GM12801 (cell line): ENCODE results near the gene HDAC11.

Source experiments
- TF ChIP-seq, protein P1 (sequence below): IDR thresholded peaks from one replicate; pipeline ENCODE4 v1.5.1; 2011; ENCODE audit warnings: control low read depth; ENCODE audit not compliant: insufficient read length; ENCODE audit errors: extremely low read depth

HDAC11 gene

GRCh38 chr3:13542142-13542541, 62.0 kb downstream of the HDAC11 start:
- TF ChIP-seq, protein P1, sequence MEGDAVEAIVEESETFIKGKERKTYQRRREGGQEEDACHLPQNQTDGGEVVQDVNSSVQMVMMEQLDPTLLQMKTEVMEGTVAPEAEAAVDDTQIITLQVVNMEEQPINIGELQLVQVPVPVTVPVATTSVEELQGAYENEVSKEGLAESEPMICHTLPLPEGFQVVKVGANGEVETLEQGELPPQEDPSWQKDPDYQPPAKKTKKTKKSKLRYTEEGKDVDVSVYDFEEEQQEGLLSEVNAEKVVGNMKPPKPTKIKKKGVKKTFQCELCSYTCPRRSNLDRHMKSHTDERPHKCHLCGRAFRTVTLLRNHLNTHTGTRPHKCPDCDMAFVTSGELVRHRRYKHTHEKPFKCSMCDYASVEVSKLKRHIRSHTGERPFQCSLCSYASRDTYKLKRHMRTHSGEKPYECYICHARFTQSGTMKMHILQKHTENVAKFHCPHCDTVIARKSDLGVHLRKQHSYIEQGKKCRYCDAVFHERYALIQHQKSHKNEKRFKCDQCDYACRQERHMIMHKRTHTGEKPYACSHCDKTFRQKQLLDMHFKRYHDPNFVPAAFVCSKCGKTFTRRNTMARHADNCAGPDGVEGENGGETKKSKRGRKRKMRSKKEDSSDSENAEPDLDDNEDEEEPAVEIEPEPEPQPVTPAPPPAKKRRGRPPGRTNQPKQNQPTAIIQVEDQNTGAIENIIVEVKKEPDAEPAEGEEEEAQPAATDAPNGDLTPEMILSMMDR, result no peak

GRCh38 chr3:13543253-13543652, 63.1 kb downstream of the HDAC11 start:
- TF ChIP-seq, protein P1, result no peak

DNA sequence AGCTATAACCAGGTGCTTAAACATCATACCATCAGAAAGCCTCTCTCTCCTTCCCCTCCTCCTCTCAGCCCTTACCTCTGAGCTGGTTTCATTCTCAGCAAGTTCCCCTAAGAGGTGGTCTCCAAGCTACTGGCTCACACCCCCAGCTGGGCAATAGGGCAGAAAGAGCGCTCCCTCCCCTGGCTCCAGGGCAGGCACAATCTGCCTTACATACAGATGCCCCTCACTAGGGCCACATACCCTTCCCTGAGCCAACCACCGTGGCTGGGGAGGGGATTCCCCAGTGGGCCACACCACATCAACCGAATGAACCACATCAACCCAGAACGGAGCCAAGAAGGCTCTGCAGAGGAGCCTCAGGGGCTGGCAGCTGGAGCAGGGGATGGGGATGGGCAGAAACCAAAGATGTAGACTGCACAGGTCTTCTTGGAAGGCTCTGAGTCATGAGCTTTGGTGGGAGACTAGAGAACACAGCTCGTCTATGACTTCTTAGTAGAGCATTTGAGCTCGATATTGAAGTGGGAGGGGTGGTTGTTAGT, 64.3 kb downstream of the HDAC11 start:
- TF ChIP-seq, protein P1, result no peak

GRCh38 chr3:13544951-13545651, 65.0 kb downstream of the HDAC11 start:
- TF ChIP-seq, protein P1, result no peak

DNA sequence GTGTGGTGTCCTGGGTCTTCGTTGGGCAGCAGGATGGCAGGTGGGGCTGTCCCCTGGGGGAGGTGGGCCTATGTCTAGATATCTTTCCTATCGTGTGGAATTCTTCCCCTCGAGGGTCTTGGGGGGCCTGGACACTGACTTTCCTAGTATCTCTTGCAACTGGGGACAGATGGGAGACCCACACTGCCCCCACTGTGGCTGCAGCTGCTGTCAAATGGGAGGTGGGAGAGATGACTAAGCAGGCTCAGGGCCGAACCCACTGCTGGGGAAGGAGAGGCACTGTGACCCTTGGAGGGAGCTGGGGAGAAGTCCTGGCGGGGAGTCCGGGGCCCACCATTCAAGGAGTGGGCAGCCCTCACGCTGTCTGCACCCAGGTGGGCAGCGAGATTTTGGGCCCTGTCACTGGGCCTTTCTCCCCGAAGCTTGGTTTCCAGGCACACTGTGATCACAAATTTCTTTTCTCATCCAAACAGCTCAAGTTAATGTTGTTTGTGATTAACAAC, 65.9 kb downstream of the HDAC11 start:
- TF ChIP-seq, protein P1, result no peak

GRCh38 chr3:13546667-13547171, 66.6 kb downstream of the HDAC11 start:
- TF ChIP-seq, protein P1, result no peak

GRCh38 chr3:13547591-13548371, 67.7 kb downstream of the HDAC11 start:
- TF ChIP-seq, protein P1, result no peak
